Neural crest cell (in vitro differentiated cells): ENCODE results near the gene TPSAB1. TPM values are rescaled to one million over a fixed set of nuclear protein-coding genes. Genes with fewer than 3 reads are reported as not detected.

Source experiments
- DNase-seq: peaks from one replicate; pipeline ENCODE4 v3.0.0; 2021; ENCODE audit warnings: low read depth, mixed read lengths, low spot score
- H3K27ac Mint-ChIP-seq: one replicate; pipeline ENCODE4 v1.8.0; 2021; ENCODE audit warnings: mild to moderate bottlenecking, mixed read lengths; ENCODE audit not compliant: unreplicated experiment
- H3K27me3 Mint-ChIP-seq: 2 replicates; pipeline ENCODE4 v1.8.0; 2021; ENCODE audit warnings: low read depth, mild to moderate bottlenecking, mixed read lengths
- H3K36me3 Mint-ChIP-seq: 2 replicates; pipeline ENCODE4 v1.8.0; 2021; ENCODE audit warnings: low read depth, mild to moderate bottlenecking, mixed read lengths
- H3K4me1 Mint-ChIP-seq: 2 replicates; pipeline ENCODE4 v1.8.0; 2021; ENCODE audit warnings: mixed read lengths
- H3K4me3 Mint-ChIP-seq: one replicate; pipeline ENCODE4 v1.8.0; 2021; ENCODE audit warnings: mild to moderate bottlenecking, mixed read lengths
- H3K9me3 Mint-ChIP-seq: 2 replicates; pipeline ENCODE4 v1.8.0; 2021; ENCODE audit warnings: mixed read lengths
- CTCF ChIP-seq: fragments of 200-600 bp; sonication (generic); conservative IDR thresholded peaks from 2 replicates; pipeline ENCODE4 v1.5.0; 2021; ENCODE audit warnings: antibody characterized with exemption, mild to moderate bottlenecking
- total RNA-seq: library from RNA; stranded (reverse); gene quantifications from 2 replicates; pipeline ENCODE4 v1.2.1, GENCODE V29; 2021

Gene TPSAB1
- total RNA-seq, 1 donor from 2014 or later = not detected

- H3K9me3 Mint-ChIP-seq = no peaks in the 10 kb centered on the region
- H3K4me3 Mint-ChIP-seq = no peak overlapping the region
- TF ChIP-seq CTCF = no peak
- no peak overlapping the region for H3K27ac Mint-ChIP-seq
- no peak for DNase-seq
- H3K36me3 Mint-ChIP-seq = no peaks in the 10 kb centered on the region
- no peaks in the 10 kb centered on the region for H3K4me1 Mint-ChIP-seq
- H3K27me3 Mint-ChIP-seq = no peaks in the 10 kb centered on the region
These were observed 20.3 kb upstream of the TPSAB1 start for GRCh38 chr16:1220098-1220728.

- Mint-ChIP-seq H3K27me3 (no peaks in the 10 kb centered on the region), H3K4me3 (no peak overlapping the region), H3K4me1 (no peaks in the 10 kb centered on the region), H3K9me3 (no peaks in the 10 kb centered on the region), H3K36me3 (no peaks in the 10 kb centered on the region), H3K27ac (no peak overlapping the region)
- no peak for DNase-seq
- no peak for TF ChIP-seq CTCF
These were observed 19.5 kb upstream of the TPSAB1 start for GRCh38 chr16:1220841-1221627.

GRCh38 chr16:1221628-1222552, 18.6 kb upstream of the TPSAB1 start:
- Mint-ChIP-seq H3K36me3 (no peaks in the 10 kb centered on the region), H3K4me1 (no peaks in the 10 kb centered on the region), H3K27me3 (no peaks in the 10 kb centered on the region), H3K27ac (no peak overlapping the region), H3K9me3 (no peaks in the 10 kb centered on the region), H3K4me3 (no peak overlapping the region)
- DNase-seq = no peak
- no peak for TF ChIP-seq CTCF

- Mint-ChIP-seq H3K4me3 (no peak overlapping the region), H3K27me3 (no peaks in the 10 kb centered on the region), H3K4me1 (no peaks in the 10 kb centered on the region), H3K9me3 (no peaks in the 10 kb centered on the region), H3K36me3 (no peaks in the 10 kb centered on the region), H3K27ac (no peak overlapping the region)
- no peak for DNase-seq
- no peak for TF ChIP-seq CTCF
These were observed 17.8 kb upstream of the TPSAB1 start for GRCh38 chr16:1222553-1223354.
